HG03520 (cell line): ENCODE results near the gene YWHAE.
"Not testable (repeated sequence)": the region's sequence is repeated elsewhere in the genome, so short reads cannot be mapped to it uniquely, and the experiment has no call there.

Source experiments
- ATAC-seq: cut with Tn5 transposase; IDR thresholded peaks from one replicate; pipeline ENCODE4 v1.9.1; 2021; ENCODE audit warnings: mild to moderate bottlenecking, moderate library complexity; ENCODE audit not compliant: unreplicated experiment

Gene YWHAE

DNA sequence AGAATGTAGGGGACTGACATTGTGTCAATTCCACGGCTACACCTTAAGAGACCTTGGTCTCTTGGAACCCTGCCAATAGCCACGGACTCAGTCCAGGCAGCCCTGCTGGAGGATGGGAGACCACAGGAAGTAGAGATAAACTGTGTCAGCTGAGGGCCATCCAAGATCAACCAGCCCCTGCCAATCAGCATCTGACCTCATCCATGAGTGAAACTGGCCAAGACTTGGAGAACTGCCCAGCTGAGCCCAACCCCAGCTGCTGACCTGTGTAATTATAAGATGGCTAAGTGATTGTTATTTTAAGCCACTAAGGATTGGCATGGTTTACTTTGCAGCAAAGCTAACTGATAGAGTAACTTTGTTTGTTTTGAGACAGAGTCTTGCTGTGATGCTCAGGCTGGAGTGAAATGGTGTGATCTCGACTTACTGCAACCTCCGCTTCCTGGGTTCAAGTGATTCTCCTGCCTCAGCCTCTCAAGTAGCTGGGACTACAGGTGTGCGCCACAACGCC lies 13.3 kb upstream of the YWHAE start:
- no peak for ATAC-seq

DNA sequence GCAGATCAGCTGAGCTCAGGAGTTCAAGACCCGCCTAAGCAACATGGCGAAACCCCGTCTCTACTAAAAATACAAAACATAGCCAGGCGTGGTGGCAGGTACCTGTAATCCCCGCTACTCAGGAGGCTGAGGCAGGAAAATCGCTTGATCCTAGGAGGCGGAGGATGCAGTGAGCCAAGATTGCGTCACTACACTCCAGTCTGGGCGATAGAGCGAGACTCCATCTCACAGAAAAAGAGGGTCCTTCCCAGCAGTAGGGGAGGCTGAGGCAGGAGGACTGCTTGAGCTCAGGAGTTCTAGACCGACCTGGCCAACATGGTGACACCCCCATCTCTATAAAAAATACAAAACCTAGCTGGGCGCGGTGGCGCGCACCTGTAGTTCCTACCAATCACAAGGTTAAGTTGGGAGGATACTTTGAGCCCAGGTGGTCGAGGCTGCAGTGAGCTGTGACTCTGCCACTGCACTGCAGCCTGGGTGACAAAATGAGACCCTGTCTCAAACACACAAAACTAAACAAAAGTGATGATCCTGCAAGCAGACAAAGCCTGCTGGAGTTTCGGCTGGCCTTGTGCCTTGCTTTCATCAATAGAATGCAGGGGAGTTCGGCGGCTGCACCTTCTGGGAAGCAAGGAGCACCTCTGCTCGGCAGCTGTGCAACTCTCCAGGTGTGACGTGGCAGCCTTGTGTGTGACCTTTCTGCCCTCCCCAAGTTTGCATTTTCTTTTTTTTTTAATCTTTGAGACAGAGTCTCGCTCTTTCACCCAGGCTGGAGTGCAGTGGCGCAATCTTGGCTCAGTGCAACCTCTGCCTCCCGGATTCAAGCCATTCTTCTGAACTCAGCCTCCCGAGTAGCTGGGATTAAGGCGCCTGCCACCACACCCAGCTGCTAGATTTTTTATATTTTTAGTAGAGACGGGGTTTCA lies 12.4 kb upstream of the YWHAE start:
- no peak for ATAC-seq

DNA sequence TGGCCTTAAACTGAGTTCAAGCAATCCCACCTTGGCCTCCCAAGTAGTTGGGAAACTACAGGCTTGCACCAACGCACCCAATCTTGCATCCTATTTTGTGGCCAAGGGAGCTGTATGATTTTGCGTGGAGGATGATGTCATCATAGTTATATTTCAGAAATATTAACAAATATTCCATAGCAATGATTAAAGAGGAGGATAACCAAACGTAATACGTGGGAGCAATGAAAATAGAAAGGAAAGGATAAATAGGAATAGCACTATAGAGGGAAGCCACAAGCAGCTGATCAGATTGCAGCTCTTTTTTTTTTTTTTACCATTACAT lies 2.2 kb upstream of the YWHAE start:
- no peak for ATAC-seq

DNA sequence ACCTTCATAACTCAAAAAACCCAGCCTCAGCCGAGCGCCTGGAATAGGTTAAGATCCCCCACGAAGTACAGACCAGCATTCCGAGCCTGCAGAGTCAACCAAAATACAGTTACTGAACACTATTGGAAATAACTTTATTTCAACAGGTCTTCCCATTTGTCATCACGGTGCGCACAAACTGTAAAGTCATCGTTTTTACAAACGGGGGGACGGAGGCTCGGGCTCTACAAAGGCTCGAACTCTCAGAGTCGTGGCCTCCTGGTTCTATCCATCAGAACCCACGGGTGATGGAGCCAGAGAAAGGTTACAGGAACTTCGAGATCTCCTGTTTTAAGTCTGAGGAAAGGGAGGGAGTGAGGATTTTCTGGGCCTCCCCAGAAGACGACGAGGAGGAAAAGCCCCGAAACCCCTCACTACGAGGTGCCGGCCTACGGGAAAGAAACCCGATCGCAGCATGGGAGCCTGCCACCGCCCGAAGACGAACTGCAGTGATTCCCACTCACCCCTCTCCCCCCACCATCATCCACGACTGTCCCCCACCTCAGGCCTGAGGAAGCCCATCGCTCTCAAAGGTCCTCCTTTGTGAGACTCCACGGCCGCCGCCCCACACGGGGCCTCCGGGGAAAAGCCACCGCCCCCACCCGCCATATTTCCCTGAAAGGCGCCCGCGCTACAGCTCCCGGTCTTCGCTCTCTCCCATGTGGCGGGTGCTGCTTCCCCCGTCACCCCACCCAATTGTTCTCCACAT lies 917 bp downstream of the YWHAE start:
- ATAC-seq: no peak

DNA sequence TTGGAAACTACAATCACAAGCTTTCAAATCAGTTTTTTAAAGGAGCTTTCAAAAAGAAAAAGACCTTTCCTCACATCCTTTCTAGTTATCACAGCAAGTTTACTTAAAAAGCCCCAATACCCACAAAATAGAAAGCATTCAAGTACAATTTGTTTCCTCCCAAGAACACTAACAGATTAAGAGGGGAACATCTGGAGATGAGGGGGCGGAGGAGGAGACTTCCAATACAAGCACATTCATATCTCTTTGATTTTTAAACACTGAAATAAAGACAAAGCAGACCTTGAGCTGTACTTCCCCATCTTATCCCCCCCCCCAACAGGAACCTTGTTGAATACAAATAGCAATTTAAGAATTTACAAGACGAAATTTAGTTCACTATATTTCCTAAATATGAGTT lies 2.0 kb downstream of the YWHAE start:
- ATAC-seq: no peak

DNA sequence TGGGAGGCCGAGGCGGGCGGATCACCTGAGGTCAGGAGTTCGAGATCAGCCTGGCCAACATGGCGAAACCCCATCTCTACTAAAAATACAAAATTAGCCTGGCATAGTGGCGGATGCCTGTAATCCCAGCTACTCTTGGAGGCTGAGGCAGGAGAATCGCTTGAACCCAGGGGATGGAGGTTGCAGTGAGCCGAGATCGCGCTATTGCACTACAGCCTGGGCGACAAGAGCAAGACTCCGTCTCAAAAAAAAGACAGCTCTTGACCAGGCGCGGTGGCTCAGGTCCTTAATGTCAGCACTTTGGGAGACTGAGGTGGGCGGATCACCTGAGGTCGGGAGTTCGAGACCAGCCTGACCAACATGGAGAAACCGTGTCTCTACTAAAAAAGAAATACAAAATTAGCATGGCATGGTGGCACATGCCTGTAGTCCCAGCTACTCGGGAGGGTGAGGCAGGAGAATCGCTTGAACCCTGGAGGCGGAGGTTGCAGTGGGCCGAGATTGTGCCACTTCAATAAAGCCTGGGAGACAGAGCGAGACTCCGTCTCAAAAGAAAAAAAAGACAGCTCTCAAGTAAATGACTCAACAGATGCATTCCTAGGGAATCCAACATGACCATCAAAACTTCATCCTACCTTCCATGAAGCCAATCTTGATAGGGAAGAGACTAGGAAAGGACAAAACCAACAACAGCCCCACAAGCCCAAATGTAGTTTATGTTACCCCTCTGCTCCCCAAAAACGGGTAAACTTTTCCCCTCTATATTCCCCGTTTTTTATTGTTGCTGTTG lies 4.0 kb downstream of the YWHAE start:
- ATAC-seq: not testable (repeated sequence)

DNA sequence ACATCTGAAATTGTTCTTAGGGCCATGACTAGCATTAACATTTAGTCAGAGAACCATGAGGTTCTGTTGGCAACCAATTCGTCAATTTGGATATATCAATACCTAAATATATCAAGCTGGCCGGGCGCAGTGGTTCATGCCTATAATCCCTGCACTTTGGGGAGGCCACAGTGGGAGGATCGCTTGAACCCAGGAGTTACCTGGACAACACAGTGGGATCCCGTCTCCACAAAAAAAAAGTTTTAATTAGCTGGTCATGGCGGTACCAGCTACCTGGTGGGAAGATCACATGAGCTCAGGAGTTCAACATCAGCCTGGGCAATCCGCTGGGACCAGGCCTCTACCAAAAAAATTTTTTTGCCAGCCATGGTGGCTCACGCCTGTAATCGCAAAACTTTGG lies 8.4 kb downstream of the YWHAE start:
- no peak for ATAC-seq

DNA sequence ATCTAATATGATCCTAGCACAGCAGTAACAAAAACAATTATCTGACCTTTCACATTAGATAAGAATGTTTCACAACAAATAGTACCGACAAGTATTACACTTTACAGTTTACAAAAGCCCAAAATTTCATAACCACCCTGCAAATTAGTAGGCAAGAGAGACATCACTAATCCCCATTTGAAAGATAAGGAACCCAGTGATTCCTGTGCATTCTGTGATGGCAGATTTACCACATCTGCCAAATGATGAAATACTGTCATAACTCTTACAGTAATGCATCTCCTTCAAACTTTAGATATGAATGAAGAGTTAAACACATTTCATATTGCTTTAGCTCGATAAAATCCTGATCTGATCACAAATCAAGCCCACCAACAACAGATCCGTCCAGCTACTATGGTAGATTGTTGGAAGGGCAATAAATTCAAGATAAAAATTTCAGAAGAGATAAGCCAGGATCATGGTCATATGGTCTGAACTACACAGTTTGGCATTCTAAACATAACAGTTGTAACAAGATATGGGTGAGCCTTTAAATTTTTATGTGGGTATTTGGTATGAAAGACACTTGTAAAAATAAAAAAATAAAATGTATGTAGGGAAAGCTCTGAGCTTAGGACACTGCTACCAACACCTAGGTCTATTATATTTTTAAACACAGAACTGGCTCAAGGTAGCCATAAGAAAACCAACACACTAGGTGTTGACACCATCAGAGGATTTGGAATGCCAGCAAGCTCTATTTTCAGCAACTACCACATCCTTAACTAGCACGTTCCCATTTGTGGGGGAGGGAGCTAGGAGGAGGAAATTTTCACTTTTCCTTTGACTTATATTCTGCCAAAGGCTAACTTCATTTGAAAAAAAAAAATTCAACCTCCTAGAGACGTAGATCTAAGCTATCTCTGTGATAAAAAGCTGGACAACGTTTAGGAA lies 9.3 kb downstream of the YWHAE start:
- no peak for ATAC-seq

DNA sequence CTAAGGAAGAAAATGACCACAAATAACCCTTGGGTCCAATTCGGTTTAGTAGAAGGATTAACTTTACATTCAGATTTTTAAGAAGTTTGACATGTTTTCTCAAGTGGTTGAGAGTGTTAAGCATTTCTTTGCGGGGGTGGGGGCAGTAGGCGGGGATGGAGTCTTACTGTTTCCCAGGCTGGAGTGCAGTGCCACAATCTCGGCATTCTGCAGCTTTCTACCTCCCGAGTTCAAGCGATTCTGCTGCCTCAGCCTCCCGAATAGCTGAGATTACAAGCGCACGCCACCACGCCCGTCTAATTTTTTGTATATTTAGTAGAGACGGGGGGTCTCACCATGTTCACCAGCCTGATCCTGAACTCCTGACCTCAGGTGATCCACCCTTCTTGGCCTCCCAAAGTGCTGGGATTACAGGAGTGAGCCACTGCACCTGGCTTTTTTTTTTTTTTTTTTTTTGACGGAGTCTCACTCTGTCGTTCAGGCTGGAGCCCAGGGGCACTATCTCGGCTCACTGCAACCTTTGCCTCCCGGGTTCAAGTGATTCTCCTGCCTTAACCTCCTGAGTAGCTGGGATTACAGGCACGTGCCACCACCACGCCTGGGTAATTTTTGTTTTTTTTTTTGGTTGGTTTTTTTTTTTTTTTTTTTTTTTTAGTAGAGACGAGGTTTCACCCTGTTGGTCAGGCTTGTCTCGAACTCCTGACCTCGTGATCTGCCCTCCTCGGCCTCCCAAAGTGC lies 12.4 kb downstream of the YWHAE start:
- ATAC-seq: not testable (repeated sequence)

DNA sequence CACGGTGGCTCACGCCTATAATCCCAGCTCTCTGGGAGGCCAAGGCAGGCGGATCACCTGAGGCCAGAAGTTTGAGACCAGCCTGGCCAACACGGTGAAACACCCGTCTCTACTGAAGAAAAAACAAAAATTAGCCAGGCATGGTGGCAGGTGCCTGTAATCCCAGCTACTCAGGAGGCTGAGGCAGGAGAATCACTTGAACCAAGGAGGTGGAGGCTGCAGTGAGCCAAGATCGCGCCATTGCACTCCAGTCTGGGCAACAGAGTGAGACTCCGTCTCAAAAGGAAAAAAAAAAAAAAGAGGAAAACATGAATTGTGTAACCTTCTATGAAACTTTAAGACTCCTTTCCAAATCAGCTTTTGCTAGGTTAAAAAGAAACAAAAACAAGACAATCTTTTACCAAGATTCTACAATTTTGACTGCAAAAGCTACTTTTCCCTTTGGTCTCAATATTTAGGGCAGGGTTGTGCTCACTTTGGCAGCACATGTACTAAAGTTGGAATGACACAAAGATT lies 13.3 kb downstream of the YWHAE start:
- not testable (repeated sequence) for ATAC-seq

DNA sequence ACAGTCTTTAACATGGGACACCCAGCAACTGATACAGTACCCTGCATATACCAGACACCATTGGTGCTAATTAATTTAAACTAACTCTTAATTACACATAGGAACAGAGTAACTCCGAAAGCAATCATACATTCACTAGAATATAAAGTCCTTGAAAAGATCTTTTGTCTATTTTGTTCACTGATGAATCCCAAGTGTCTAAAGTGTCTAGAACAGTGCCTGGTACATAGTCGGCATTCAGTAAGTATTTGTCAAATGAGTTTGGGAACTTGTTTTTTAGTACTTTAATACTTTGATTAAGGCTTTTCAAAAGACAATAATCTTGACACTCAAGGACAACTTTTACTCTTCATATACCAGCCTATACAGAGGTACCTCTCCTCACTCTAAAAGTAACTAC lies 13.8 kb downstream of the YWHAE start:
- ATAC-seq: no peak

DNA sequence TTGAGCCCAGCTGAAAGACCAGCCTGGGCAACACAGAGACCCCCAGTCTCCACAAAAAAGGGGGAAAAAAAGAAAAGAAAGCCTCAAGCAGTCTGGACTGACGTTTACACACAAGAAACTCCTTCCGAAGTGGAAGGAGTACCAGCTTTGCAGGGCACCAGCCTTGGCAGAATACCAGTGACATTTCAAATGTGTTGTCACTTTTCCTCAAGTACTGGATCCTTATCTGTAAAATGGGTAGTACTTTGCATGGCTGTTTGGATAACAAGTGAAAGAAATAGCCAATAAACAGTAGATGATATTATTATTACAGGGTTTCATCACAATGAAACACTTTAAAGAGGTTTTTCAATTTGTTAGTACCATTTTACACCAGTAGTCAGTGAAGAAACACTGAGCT lies 14.2 kb downstream of the YWHAE start:
- no peak for ATAC-seq

DNA sequence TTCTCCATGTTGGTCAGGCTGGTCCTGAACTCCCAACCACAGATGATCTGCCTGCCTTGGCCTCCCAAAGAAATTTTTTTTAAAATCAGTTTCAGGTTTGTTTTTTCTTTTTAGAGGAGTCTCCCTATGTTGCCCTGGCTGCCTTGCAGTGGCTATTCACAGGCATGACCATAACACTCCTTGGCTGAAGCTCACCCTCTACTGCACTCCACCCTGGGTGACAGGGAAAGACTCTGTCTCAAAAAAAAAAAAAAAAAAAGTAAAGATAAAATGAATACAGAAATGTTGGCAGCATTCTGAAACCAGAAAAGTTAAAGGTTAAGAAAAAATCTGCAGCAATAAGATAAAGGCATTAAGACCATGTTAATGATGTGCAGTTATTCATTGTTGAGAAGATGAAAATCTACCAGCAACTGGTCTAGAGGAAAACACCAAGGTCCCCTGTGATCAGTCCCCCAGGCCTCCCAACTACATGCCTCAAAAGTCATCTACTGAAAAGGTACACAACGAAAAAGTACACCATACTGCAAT lies 15.1 kb downstream of the YWHAE start:
- ATAC-seq: no peak

DNA sequence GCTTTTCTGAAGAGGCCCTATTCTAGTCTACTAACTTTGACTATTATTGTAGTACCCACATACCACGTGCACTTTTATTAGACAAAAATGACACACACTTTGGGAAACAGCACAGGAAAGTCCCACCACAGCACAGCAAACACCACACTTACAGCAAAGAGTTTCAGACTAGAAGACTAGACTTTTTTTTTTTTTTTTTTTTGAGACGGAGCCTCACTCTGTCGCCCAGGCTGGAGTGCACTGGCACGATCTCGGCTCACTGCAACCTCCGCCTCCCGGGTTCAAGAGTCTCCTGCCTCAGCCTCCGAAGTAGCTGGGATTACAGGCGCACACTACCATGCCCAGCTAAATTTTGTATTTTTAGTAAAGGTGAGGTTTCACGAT lies 20.1 kb downstream of the YWHAE start:
- no peak for ATAC-seq

DNA sequence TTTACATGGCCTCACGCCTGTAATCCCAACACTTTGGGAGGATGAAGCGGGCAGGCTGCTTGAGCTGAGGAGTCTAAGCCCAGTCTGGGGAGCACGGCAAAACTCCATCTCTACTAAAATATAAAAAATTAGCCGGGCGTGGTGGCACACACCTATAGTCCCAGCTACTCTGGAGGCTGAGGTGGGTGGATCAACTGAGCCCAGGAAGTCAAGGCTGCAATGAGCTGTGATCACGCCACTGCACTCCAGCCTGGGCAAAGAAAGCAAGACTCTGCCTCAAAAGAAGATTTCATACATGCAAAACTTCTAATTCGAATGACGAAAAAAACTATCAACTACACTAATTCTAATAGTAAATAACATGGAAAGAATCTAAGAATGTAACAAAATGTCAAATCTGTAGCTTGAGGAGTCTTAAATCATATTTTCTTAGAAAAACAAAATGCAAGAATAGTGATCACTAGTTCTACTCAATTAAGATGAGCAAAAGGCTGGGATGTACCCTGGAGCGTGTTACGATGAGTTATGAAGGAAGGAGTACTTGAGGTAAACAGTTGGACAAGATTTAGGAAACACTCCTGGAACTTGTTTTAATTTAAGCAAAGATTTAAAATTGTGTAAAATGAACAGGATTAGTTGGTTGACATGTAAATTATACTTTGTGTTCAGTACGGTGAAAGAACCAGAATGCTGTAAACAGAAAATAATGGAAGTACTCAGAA lies 20.7 kb downstream of the YWHAE start:
- no peak for ATAC-seq

DNA sequence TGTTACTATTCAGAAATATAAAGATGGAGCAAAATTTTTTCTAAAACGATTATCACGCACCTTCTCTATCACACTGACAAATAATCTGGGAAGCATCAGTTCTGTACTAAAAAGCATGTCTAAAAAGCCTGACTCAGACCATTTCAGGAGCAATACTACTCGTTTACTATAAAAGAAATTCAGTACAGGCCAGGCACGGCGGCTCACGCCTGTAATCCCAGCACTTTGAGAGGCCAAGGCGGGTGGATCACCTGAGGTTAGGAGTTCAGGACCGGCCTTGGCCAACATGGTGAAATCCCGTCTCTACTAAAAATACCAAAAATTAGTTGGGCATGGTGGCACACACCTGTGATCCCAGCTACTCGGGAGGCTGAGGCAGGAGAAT lies 21.6 kb downstream of the YWHAE start:
- not testable (repeated sequence) for ATAC-seq

DNA sequence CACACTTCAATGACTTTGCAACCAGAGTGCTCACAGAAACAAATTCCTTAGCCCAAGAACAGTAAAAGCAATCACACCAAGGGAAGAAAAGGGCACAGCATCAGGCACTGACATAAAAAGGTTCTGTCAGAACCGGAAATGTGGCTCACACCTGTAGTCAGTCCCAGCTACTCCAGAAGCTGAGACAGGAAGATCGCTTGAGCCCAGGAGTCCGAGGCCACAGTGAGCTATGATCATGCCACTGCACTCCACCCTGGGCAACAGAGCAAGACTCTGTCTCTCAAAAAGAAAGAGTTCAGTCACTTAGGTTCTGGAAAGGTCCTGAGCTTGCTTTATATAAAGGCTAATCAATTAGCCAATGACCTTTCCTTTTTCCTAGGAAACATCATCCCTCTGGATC lies 22.7 kb downstream of the YWHAE start:
- no peak for ATAC-seq

DNA sequence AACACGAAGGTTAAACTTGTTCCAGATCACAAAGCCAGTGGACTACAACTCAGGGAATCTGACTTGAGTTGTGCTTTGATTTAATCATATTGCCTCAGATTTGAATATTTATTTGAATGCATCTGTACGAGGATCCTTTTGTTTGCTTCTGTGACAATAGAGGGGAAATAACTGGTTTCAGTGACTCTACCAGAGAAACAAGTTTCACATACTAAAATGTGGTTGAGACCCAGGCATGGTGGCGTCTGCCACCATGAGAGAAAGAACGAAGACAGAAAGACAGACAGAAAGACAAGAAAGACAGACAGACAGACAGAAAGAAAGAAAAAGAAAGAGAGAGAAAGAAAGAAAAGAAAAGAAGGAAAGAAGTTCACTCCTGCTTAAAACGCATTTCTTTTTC lies 24.0 kb downstream of the YWHAE start:
- no peak for ATAC-seq
